HCT116 (cell line): Measurements from ENCODE around the gene TUG1.

Experiments used
- CTCF ChIP-seq, 3 experiments: fragments of 200-600 bp in 1 of 3; sonication (generic) in 1 of 3; IDR thresholded peaks in 2 of 3; conservative IDR thresholded peaks in 1 of 3; 2 replicates each; pipeline ENCODE4 v1.5.1; 2012 to 2017; ENCODE audit warnings: low read depth in 2 of 3, low read length in 2 of 3, antibody characterized with exemption in 1 of 3, borderline replicate concordance in 1 of 3, control low read depth in 1 of 3, mild to moderate bottlenecking in 1 of 3, mixed read lengths in 1 of 3, mixed run types in 1 of 3, moderate library complexity in 1 of 3; ENCODE audit not compliant: insufficient read depth in 1 of 3
- ZNF274 ChIP-seq: fragments of 200-500 bp; sonication (Bioruptor generic); IDR thresholded peaks from 2 replicates; pipeline ENCODE4 v1.6.1; 2014; ENCODE audit warnings: mild to moderate bottlenecking, low read depth, low read length, inconsistent platforms

- no peak for TF ChIP-seq ZNF274
- no peak for TF ChIP-seq CTCF (IDR thresholded peaks at IDR 0.05 in 2 of 3, conservative IDR thresholded peaks at IDR 0.05 in 1 of 3; ENCODE audit: borderline replicate concordance in 1 of 3, insufficient read depth in 1 of 3, low read depth in 2 of 3, low read length in 2 of 3)
These were observed at the start of gene TUG1 for GRCh38 chr22:30968924-30969531.
